Stimulated activated CD8-positive, alpha-beta memory T cell treated with anti-CD3 and anti-CD28 coated beads, Interleukin-7, amount 100 ng/mL, for 1 hour (primary cell): ENCODE results near the gene UBL4A.
A peak's percentile ranks its signal among the peaks of the same experiment; 100 is the strongest.
"Not testable (repeated sequence)": the region's sequence is repeated elsewhere in the genome, so short reads cannot be mapped to it uniquely, and the experiment has no call there.

Experiments
- DNase-seq, 2 donors: peaks; one replicate each; pipeline ENCODE4 v3.0.0-alpha.2; 2020; ENCODE audit warnings: low read depth in 2 of 2

Gene UBL4A

DNA sequence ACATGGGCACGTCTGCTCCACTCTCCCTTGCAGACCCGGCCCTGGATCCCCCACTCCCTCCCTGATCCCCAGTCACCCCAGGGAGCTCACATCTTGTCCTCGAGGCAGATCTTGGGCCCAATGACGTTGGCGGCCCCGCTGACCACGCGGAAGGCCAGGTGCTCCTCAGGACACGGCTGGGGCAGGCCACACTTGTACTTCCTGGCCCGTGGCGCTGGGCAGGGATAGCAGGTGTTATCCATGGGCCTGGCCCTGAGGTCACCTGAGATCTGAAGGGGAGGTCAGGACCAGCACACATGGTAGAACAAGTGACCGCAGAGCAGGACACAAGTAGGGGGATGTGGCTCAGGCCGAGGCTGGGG lies 21.9 kb upstream of the UBL4A start:
- no peak for DNase-seq

- DNase-seq: no peak
Measured at GRCh38 chrX:154507673-154508383, 21.4 kb upstream of the UBL4A start.

GRCh38 chrX:154506483-154507332 lies 20.3 kb upstream of the UBL4A start:
- no peak for DNase-seq

DNA sequence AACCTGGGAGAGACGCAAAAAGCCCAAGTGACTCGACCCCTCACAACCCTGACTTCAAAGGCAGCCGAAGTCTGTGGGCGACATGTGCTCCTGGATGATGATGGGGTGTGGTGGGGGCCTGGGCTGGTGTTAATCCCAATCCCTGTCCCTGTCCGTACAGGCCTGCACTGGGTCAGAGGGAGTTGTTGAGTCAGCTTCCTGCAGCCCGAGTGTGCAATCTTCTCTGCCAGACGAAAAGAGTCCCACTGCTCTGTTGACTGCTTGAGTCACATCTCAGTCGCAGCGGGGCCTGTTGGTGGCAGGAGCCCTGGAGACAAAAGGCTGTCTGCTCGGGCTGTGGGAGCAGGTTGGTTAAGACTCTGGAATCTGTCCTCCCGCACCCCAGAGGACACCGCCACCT lies 19.3 kb upstream of the UBL4A start:
- DNase-seq: no peak

DNA sequence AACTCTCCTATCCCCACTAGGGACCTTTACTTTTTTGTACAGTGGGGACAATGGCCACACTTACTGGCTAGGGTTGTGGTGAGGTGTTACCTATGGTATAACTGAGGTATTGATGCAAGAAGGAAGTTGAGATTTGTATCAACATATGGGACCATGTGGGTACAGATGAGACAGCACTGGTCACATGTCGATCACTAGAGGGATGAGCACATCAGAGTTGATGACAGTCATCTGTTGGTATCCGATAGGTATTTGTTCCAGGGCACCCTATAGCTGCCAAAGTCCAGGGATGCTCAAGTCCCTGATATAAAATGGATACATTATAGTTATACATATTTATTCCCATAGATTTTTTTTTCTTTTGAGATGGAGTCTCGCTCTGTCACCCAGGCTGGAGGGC lies 16.6 kb upstream of the UBL4A start:
- no peak for DNase-seq

GRCh38 chrX:154502098-154502497 lies 15.7 kb upstream of the UBL4A start:
- no peak for DNase-seq

GRCh38 chrX:154501423-154501822 lies 15.0 kb upstream of the UBL4A start:
- DNase-seq: not testable (repeated sequence)

DNA sequence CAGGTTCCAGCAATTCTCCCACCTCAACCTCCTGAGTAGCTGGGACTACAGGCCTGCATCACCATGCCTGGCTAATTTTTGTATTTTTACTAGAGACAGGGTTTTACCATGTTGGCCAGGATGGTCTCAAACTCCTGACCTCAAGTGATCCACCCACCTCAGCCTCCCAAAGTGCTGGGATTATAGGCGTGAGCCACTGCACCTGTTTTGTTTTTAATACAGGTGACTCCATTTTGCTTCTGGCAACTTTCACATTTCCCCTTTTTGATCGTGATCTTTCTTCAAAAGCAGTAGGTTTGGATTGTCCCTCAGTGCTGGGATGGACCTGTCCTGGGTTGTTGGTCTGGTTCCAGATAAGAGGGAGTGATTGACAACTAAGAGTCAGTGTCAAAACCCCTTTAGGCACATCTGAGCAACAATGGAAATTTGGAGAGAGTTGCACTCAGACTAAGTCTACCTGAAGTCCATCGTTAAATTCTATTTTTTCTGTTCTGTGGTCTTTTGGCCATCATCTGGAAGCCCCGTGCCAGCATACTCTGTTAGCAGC lies 10.2 kb upstream of the UBL4A start:
- DNase-seq: not testable (repeated sequence)

GRCh38 chrX:154495472-154495922 lies 9.1 kb upstream of the UBL4A start:
- no peak for DNase-seq

GRCh38 chrX:154494715-154495114 lies 8.3 kb upstream of the UBL4A start:
- DNase-seq: no peak

DNA sequence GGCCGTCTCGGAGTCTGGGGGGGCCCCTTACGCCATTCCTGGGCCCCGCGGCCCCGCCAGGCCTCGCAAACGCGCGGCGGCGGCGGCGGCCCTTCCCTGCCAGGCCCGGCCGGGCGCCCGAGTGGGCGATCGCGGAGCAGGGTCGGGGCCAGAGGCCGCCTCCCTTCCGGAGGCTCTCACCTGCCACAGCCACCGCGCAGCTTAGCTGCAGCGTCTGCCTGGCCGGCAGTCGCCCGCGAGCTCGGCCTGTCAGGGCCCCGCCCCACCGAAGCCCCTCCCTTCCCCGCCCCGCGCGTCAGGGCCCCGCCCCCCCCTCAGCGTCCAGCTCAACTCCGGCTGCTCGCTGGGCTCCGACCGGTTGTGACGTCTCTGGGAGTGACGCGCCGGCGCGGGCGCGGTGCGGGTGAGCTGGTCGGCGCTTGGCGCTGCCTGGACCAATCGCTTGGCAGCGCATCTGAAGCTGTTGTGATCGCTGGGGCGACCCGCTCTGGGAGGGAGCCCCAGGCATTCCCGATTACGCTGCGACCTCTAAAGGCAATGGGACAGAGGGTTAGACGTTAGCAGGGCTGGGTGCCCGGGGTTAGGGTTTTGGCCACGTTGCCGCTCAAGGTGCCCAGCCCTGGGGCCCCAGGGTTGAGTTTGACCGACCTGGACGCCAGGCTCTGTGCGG lies 4.1 kb upstream of the UBL4A start, which contains the start of gene SLC10A3:
TSS of gene SLC10A3 (minus strand) at position 216 of the 670 bp plus-strand sequence. CDS start 1,689 bp downstream, outside the sequence.
- DNase-seq: peak; percentile 67 to 72

DNA sequence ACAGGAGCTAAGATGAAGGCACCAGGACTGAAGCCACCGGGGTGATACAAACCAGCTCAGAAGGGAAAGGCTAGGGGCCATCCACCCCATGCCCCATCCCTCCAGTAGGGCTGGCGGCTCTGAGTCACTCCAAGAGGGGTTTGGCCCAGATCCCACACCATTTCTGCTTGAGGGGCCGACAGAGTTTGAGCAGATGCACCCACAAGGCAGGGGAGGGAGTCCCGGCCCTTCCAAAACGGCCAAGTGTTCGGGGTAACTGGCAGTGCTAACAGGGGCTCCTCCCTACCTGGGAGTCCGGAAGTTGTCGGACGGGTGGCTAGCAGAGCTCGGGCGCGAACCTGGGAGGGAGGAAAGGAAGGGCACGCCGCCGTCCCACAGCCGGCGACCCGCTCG lies 3.6 kb upstream of the UBL4A start:
- no peak for DNase-seq

- no peak for DNase-seq
Measured at GRCh38 chrX:154489182-154489581, 2.8 kb upstream of the UBL4A start.

- no peak for DNase-seq
Measured at GRCh38 chrX:154488336-154489075, 2.1 kb upstream of the UBL4A start.

DNA sequence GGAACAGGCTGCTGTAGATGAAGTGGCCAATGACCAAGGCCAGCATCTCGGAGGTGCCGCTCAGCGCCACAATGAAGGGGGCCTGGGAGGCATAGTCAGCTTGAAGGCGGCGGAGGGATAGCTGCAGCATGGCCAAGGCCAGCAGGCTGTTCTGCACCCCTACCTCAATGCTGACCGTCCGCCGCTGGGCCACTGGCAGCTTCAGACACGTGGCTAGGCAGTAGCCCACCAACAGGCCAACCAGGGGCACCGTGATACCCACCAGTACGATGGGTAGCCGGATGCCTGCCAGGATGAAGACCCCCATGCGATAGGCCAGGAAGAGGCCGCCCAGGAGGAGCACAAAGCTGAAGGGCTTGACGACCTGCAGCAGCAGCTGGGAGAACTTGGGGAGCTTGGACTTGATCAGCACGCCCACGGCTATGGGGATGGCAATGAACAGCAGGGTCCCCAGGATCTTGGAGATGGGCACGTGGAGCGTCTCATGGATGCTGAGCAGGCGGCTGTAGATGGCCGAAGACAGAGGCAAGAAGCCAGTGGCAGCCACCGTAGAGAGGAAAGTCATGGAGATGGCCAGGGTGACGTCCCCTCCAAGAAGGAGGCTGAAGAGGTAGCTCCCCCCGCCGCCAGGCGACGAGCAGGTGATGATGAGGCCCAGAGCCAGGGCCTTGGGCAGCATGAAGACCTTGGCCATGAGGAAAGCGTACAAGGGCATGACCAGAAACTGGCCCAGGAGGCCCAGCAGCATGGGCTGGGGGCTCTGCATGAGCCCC lies 1.3 kb upstream of the UBL4A start:
- DNase-seq: no peak

DNA sequence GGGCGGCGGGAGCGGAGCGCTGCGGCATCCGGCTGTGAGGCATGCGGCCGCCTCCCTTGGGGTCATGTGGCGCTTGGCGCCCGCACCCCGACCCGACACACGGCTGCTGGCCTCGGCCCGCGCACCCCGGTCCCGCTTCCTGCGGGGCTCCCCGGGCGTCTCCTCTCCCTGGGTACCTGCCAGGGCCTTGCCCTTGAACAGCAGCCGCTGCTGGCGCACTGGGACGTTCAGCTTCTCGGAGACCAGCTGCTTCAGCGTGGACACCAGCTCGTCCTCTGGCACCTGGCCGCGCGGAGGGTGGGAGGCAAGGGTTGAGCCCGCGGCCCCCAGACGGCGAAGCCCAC lies 391 bp downstream of the UBL4A start:
- DNase-seq: no peak

DNA sequence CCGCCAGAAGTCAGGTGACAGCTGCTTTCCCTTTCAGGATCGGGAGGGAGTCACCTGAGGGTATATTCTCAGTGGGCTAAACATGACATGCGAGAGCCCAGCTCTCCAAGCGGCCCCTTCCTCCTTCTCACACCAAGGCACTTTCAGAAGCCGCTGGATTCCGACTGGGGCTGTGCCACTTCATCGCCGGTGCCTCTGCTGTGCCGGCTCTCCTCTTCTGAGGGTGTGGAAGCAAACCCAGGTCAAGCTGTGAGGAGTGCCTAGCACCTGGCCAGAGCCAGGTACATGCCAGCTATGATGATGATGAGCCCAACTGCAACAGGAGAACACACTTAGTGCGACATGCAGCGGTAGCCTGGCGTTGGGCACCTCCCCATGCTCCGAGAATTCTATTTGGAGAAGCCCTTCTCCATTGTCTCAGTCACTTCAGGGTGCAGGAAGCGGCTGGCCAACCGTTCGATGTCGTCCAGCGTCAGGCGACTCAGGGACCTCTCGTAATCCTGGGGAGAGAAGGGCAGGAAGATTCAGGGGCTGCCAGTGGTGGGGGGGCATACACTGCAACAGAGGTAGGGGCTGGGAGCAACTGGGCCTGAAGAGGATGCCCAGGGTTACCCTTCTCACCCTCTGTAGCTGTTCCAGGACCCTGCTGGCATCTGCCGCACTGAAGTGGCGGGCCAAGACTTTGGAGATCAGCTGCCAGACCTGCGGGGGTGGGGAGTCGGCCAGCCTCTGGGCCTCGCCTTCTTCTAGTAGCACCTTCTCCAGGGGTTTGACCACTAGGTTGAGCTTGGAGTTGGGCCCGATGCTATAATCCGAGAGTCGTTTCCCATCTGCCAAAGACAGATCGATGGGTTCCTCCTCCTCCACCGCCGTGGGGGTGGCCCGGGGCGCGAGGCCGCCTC lies 1.0 kb downstream of the UBL4A start:
- no peak for DNase-seq

DNA sequence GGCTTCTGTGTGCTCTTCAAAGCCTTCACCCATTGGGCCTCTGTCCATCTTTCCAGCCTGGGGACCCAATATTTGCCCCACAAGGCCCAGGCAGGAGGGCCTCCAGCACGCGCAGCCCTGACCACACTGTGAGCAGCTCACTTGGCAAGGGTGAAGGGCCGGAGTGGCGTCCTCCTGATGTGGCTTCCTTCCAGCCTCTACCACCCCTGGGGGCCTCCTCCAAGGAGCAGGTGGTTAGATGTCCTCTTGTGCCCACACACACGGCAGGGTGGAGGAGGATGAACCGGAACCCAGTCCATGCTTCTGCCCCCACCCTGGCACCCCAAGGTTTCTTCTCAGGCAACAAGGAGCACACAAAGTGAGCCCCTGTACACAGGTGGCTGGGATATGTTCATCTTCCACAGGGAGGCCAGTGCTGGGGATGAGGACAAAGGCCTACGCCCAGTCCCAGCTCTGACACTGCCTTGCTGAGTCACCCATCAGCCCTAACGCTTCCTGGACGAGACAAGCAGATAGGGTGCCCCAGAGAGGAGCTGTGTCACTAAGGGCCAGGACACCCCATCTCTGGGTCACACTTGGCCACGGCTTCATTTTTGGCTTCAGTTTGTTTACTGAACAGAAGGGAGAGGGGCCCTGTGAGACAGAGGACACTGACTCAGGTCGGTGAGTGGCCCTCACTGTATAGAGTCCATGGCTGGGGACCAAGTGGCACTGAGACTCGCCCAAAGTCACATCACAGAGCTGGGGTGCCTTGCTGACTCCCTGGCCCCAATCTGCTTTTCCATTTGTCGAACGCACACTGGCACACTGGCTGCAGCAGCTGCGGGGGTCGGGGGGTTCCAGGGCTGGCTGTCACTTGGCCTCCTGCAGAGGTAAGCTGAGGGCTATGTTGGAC lies 1.9 kb downstream of the UBL4A start:
- no peak for DNase-seq

DNA sequence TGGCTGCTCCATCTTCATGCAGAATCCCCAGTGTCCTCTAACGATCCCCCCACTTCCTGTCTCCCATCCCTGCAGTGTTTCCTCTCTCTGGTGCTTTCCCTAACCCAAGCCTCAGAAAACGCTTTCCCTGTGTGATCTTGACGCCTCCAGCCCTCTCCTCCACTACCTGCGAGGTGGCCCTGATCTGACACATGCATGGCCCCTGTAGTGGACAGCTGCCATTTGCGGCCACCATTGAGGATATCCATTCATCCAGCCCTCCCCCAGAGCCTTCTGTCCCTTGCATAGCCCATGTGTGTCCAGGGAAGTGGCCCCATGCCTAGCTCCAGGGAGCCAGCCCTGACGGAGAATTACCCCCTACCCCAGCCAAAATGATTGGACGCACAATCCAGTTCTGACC lies 3.1 kb downstream of the UBL4A start:
- no peak for DNase-seq
